IMR-90 (cell line): ENCODE results near the gene FOXP1.

ENCODE experiments used
- BHLHE40 ChIP-seq: fragments of 150-350 bp; IDR thresholded peaks from 2 replicates; pipeline ENCODE4 v1.6.1; 2016; ENCODE audit warnings: mild to moderate bottlenecking, low read depth, low read length
- CEBPB ChIP-seq: IDR thresholded peaks from 2 replicates; pipeline ENCODE4 v1.6.1; 2012; ENCODE audit warnings: low read depth, low read length, improper control_type of control experiment
- CTCF ChIP-seq: conservative IDR thresholded peaks from 2 replicates; pipeline ENCODE4 v1.5.1; 2012; ENCODE audit warnings: mild to moderate bottlenecking, low read depth, low read length, improper control_type of control experiment
- ELK1 ChIP-seq: fragments of 150-350 bp; IDR thresholded peaks from 2 replicates; pipeline ENCODE4 v1.6.1; 2016; ENCODE audit warnings: low read depth, mild to moderate bottlenecking, low read length, moderate library complexity, borderline replicate concordance
- MAFK ChIP-seq: IDR thresholded peaks from 2 replicates; pipeline ENCODE4 v1.6.1; 2012; ENCODE audit warnings: low read depth, low read length, improper control_type of control experiment
- POLR2A ChIP-seq: IDR thresholded peaks from 2 replicates; pipeline ENCODE4 v1.6.1; 2012; ENCODE audit warnings: mild to moderate bottlenecking, low read depth, low read length
- RAD21 ChIP-seq: IDR thresholded peaks from 2 replicates; pipeline ENCODE4 v1.6.1; 2012; ENCODE audit warnings: low read length, improper control_type of control experiment
- RCOR1 ChIP-seq: IDR thresholded peaks from 2 replicates; pipeline ENCODE4 v1.6.1; 2012; ENCODE audit warnings: mild to moderate bottlenecking, low read length, improper control_type of control experiment; ENCODE audit not compliant: insufficient replicate concordance
- USF2 ChIP-seq: fragments of 150-350 bp; IDR thresholded peaks from 2 replicates; pipeline ENCODE4 v1.6.1; 2017; ENCODE audit warnings: mild to moderate bottlenecking, antibody characterized with exemption, low read length, low read depth

GRCh38 chr3:71253169-71253568, 330.4 kb downstream of the FOXP1 start:
- TF ChIP-seq CTCF: no peak
- no peak for TF ChIP-seq ELK1
- no peak for TF ChIP-seq POLR2A
- no peak for TF ChIP-seq CEBPB
- TF ChIP-seq BHLHE40: no peak
- TF ChIP-seq MAFK: no peak
- no peak for TF ChIP-seq RCOR1
- no peak for TF ChIP-seq USF2
- TF ChIP-seq RAD21: no peak
